Muscle layer of duodenum (tissue), 2 donors: ENCODE measurements around the gene VPS35L.

Source experiments
- H3K27ac ChIP-seq: one replicate; pipeline ENCODE4 v1.7.0; 2013; ENCODE audit warnings: mild to moderate bottlenecking, low read length
- H3K27me3 ChIP-seq: one replicate; pipeline ENCODE4 v1.7.0; 2013; ENCODE audit warnings: low read depth, mild to moderate bottlenecking, control low read depth, low read length
- H3K36me3 ChIP-seq, 2 donors: one replicate each; pipeline ENCODE4 v1.7.0; 2013; ENCODE audit warnings: low read length in 2 of 2, control low read depth in 1 of 2, mild to moderate bottlenecking in 1 of 2; ENCODE audit not compliant: insufficient read depth in 2 of 2, control insufficient read depth in 1 of 2
- H3K4me1 ChIP-seq, 2 donors: one replicate each; pipeline ENCODE4 v1.7.0; 2013; ENCODE audit warnings: low read length in 2 of 2, mild to moderate bottlenecking in 2 of 2, control low read depth in 1 of 2, moderate library complexity in 1 of 2; ENCODE audit not compliant: insufficient read depth in 2 of 2, control insufficient read depth in 1 of 2
- H3K4me3 ChIP-seq, 2 donors: one replicate each; pipeline ENCODE4 v1.7.0; 2013; ENCODE audit warnings: low read length in 2 of 2, low read depth in 1 of 2, mild to moderate bottlenecking in 1 of 2
- H3K9me3 ChIP-seq, 2 donors: one replicate each; pipeline ENCODE4 v1.7.0; 2013; ENCODE audit warnings: low read length in 2 of 2, control low read depth in 1 of 2, mild to moderate bottlenecking in 1 of 2; ENCODE audit not compliant: control insufficient read depth in 1 of 2
- donor health status: healthy.

VPS35L gene

GRCh38 chr16:19685176-19685575 is 129.7 kb downstream of the VPS35L start:
- Histone ChIP-seq H3K27ac (no peak overlapping the region), H3K27me3 (no peaks in the 10 kb centered on the region), H3K36me3 (peaks cover 34 to 61% of the 10 kb centered on the region in 2 donors), H3K9me3 (no peaks in the 10 kb centered on the region), H3K4me3 (no peak overlapping the region), H3K4me1 (no peaks in the 10 kb centered on the region)

- Histone ChIP-seq H3K27me3 (no peaks in the 10 kb centered on the region), H3K4me1 (no peaks in the 10 kb centered on the region), H3K27ac (no peak overlapping the region), H3K4me3 (no peak overlapping the region), H3K9me3 (no peaks in the 10 kb centered on the region), H3K36me3 (peaks cover 37 to 68% of the 10 kb centered on the region in 2 donors)
Measured at GRCh38 chr16:19687279-19687678, 131.8 kb downstream of the VPS35L start.

GRCh38 chr16:19688396-19689024 is 133.0 kb downstream of the VPS35L start:
- Histone ChIP-seq H3K27ac (no peak overlapping the region), H3K36me3 (peaks cover 34 to 65% of the 10 kb centered on the region in 2 donors), H3K9me3 (no peaks in the 10 kb centered on the region), H3K4me3 (no peak overlapping the region), H3K27me3 (no peaks in the 10 kb centered on the region), H3K4me1 (no peaks in the 10 kb centered on the region)

- Histone ChIP-seq H3K4me1 (no peaks in the 10 kb centered on the region), H3K27me3 (no peaks in the 10 kb centered on the region), H3K4me3 (no peak overlapping the region), H3K36me3 (peaks cover 25 to 57% of the 10 kb centered on the region in 2 donors), H3K9me3 (no peaks in the 10 kb centered on the region), H3K27ac (no peak overlapping the region)
Measured at GRCh38 chr16:19689342-19689741, 133.8 kb downstream of the VPS35L start.

GRCh38 chr16:19690196-19690595 is 134.7 kb downstream of the VPS35L start:
- H3K27ac ChIP-seq, result peak overlapping the region; percentile 14
- peaks cover 20 to 49% of the 10 kb centered on the region in 2 donors for H3K36me3 ChIP-seq
- no peaks in the 10 kb centered on the region for H3K4me1 ChIP-seq
- H3K9me3 ChIP-seq, result no peaks in the 10 kb centered on the region
- H3K27me3 ChIP-seq, result no peaks in the 10 kb centered on the region
- H3K4me3 ChIP-seq, result no peak overlapping the region

GRCh38 chr16:19691161-19691711 is 135.7 kb downstream of the VPS35L start:
- Histone ChIP-seq H3K36me3 (peaks cover 14 to 38% of the 10 kb centered on the region in 2 donors), H3K4me1 (peaks cover 0 to 3% of the 10 kb centered on the region in 2 donors), H3K27me3 (no peaks in the 10 kb centered on the region), H3K9me3 (no peaks in the 10 kb centered on the region), H3K4me3 (no peak overlapping the region), H3K27ac (no peak overlapping the region)

GRCh38 chr16:19694989-19695388 is 139.5 kb downstream of the VPS35L start:
- peaks cover 10 to 12% of the 10 kb centered on the region in 2 donors for H3K4me1 ChIP-seq
- H3K27ac ChIP-seq, result no peak overlapping the region
- no peak overlapping the region for H3K4me3 ChIP-seq
- H3K27me3 ChIP-seq, result no peaks in the 10 kb centered on the region
- no peaks in the 10 kb centered on the region for H3K9me3 ChIP-seq
- H3K36me3 ChIP-seq, result peaks cover 10 to 42% of the 10 kb centered on the region in 2 donors

GRCh38 chr16:19696328-19696727 is 140.8 kb downstream of the VPS35L start:
- Histone ChIP-seq H3K27ac (peak overlapping the region; percentile 61), H3K36me3 (peaks cover 16 to 39% of the 10 kb centered on the region in 2 donors), H3K4me3 (no peak overlapping the region), H3K4me1 (peaks cover 21 to 24% of the 10 kb centered on the region in 2 donors), H3K27me3 (no peaks in the 10 kb centered on the region), H3K9me3 (no peaks in the 10 kb centered on the region)

GRCh38 chr16:19696961-19697360 is 141.5 kb downstream of the VPS35L start:
- H3K4me1 ChIP-seq, result peaks cover 21 to 24% of the 10 kb centered on the region in 2 donors
- no peak overlapping the region for H3K4me3 ChIP-seq
- peaks cover 12 to 37% of the 10 kb centered on the region in 2 donors for H3K36me3 ChIP-seq
- H3K27ac ChIP-seq, result peak overlapping the region; percentile 61
- no peaks in the 10 kb centered on the region for H3K9me3 ChIP-seq
- H3K27me3 ChIP-seq, result no peaks in the 10 kb centered on the region

GRCh38 chr16:19697756-19698318 is 142.3 kb downstream of the VPS35L start:
- Histone ChIP-seq H3K27me3 (no peaks in the 10 kb centered on the region), H3K36me3 (peaks cover 8 to 36% of the 10 kb centered on the region in 2 donors), H3K4me3 (no peak overlapping the region), H3K27ac (no peak overlapping the region), H3K9me3 (no peaks in the 10 kb centered on the region), H3K4me1 (peaks cover 21 to 24% of the 10 kb centered on the region in 2 donors)

- Histone ChIP-seq H3K9me3 (no peaks in the 10 kb centered on the region), H3K4me3 (no peak overlapping the region), H3K36me3 (peaks cover 9 to 42% of the 10 kb centered on the region in 2 donors), H3K27me3 (no peaks in the 10 kb centered on the region), H3K27ac (no peak overlapping the region), H3K4me1 (peaks cover 21 to 24% of the 10 kb centered on the region in 2 donors)
Measured at GRCh38 chr16:19698480-19699465, 143.3 kb downstream of the VPS35L start.
